SK-N-MC (cell line): ENCODE data around the gene CHRND.

Source experiments
- FOXP2 ChIP-seq: optimal IDR thresholded peaks from 2 replicates; pipeline ENCODE3; 2011; ENCODE audit warnings: mild to moderate bottlenecking, moderate library complexity; ENCODE audit not compliant: insufficient read depth; ENCODE audit errors: extremely low read length, control extremely low read depth
- POLR2AphosphoS5 ChIP-seq: IDR thresholded peaks from 2 replicates; pipeline ENCODE4 v1.6.1; 2012; ENCODE audit warnings: mild to moderate bottlenecking, low read depth, low read length, borderline replicate concordance

- TF ChIP-seq POLR2AphosphoS5 (no peak), FOXP2 (no peak)
Measured at GRCh38 chr2:232520489-232520888, 5.5 kb upstream of the CHRND start.
